NCI-H2107 (cell line): Measurements from ENCODE around the gene ACTR1B.
"Not testable (repeated sequence)": the region's sequence is repeated elsewhere in the genome, so short reads cannot be mapped to it uniquely, and the experiment has no call there.

Experiments
- DNase-seq: peaks from one replicate; lab custom pipeline; 2025; lab: John Stamatoyannopoulos, UW

The ACTR1B gene

GRCh38 chr2:97615746-97616145 lies 48.1 kb downstream of the ACTR1B start:
- DNase-seq: not testable (repeated sequence)

GRCh38 chr2:97611895-97612294 lies 51.9 kb downstream of the ACTR1B start:
- DNase-seq: not testable (repeated sequence)

- DNase-seq: not testable (repeated sequence)
Measured at GRCh38 chr2:97608745-97609144, 55.1 kb downstream of the ACTR1B start.
